ENCODE results near the gene FRMPD4.

Gene FRMPD4

DNA sequence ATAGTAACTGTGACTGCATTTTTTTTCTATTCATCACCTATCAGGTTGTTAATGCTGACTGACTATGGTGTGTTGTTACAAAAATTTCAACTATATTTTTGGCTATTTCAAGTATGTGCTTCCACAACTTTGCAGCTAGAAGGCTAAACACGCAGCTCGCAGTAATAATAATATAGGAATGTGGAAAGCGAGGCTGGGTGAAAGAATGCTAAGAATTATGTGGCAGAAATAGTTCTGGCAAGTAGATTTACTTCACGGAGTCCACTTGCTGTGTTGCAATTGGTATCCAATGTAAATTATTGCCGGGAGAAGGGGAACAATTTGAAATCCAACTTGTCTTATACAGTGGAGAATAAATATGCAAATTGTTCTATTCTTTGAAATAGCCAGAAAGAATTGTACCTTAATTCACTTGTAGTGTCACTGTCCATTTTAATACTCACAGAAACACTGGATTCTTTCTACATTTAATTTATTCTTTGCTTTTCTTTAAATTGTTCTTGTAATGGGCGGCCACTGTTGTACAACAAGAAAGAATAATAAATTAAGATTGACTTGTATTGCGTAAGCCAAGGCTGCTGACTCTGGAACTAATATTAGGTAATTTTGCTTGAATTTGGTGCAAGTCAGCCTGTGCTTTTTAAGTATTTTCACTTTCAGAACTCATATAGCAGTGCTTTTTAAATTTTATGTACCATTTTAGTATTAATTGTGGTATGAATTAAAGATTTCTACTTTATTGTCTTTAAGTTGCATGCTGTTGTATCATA is 154.9 kb downstream of the FRMPD4 start:
- no peak for TF ChIP-seq CTCF (IDR thresholded peaks at IDR 0.05; ENCODE audit: borderline replicate concordance, insufficient read depth, low read depth, low read length)

GRCh38 chrX:12297353-12297752 is 159.1 kb downstream of the FRMPD4 start:
- no peak for TF ChIP-seq CTCF (IDR thresholded peaks at IDR 0.05; ENCODE audit: borderline replicate concordance, insufficient read depth, low read depth, low read length)
- no peak overlapping the region for H3K4me3 ChIP-seq (ENCODE audit: low read depth, low read length)

More for the DNA sequence above, 154.9 kb downstream of the FRMPD4 start:
- no peak overlapping the region for H3K4me3 ChIP-seq (ENCODE audit: low read depth, low read length)

- no peak for TF ChIP-seq CTCF (IDR thresholded peaks at IDR 0.05; ENCODE audit: borderline replicate concordance, insufficient read depth, low read depth, low read length)
Measured at GRCh38 chrX:12301288-12301687, 163.0 kb downstream of the FRMPD4 start.

GRCh38 chrX:12304261-12304660 is 166.0 kb downstream of the FRMPD4 start:
- H3K4me3 ChIP-seq (ENCODE audit: low read depth, low read length), result no peak overlapping the region
- TF ChIP-seq CTCF (IDR thresholded peaks at IDR 0.05; ENCODE audit: borderline replicate concordance, insufficient read depth, low read depth, low read length), result no peak

More at GRCh38 chrX:12301288-12301687, 163.0 kb downstream of the FRMPD4 start:
- H3K4me3 ChIP-seq (ENCODE audit: low read depth, low read length), result no peak overlapping the region

GRCh38 chrX:12307961-12308360 is 169.7 kb downstream of the FRMPD4 start:
- no peak overlapping the region for H3K4me3 ChIP-seq (ENCODE audit: low read depth, low read length)
- no peak for TF ChIP-seq CTCF (IDR thresholded peaks at IDR 0.05; ENCODE audit: borderline replicate concordance, insufficient read depth, low read depth, low read length)

DNA sequence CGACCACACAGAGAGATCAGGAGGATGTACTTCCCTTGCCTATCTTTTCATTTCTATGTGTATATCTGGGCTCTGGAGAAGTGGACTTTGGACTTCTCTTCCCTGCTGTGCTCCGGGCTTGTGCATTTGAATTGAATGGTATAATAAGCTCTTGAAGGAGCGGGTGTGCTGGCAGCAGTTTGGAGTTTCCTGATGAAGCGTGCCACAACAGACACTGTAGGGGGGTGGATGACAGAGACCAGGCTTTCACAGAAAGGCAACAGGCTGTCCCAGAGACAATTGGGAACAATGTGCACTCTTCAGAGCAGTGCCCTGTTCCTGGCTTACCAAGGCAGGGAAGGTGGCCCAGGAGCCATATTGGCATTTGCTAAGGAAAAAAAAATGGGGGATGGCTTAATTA is 170.1 kb downstream of the FRMPD4 start:
- TF ChIP-seq CTCF (IDR thresholded peaks at IDR 0.05; ENCODE audit: borderline replicate concordance, insufficient read depth, low read depth, low read length), result no peak

DNA sequence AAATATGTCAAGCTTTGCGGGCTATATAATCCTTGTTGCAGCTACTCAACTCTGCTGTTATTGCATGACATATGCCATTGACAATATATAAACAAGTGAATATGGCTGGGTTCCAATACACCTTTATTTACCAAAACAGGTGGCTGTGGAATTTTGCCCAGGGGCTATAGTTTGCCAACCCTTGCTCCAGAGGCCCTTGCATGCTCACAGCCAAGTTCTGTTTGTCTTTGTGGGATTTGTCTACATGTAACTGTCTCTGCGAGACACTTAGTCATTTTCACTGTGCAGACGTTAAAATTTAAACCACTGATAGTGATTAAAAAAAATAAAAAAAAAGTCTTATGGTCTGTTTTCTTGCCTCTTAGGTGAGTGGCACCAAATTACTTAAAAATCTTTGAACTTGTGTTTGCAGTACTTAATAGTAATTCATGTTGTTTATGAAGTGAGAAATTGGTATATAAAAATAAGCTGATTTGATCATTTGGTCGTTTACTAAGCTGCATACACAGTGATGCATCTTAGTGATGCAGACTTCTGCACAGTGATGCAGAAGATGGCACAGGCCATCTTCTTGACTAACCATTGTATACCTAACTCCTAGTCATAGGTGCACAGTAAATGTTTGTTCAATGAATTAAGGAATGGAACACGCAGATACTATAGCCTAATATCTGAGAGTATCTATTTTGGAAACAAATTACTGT is 170.9 kb downstream of the FRMPD4 start:
- no peak for TF ChIP-seq CTCF (IDR thresholded peaks at IDR 0.05; ENCODE audit: borderline replicate concordance, insufficient read depth, low read depth, low read length)
- no peak overlapping the region for H3K4me3 ChIP-seq (ENCODE audit: low read depth, low read length)

More for the DNA sequence above, 170.1 kb downstream of the FRMPD4 start:
- no peak overlapping the region for H3K4me3 ChIP-seq (ENCODE audit: low read depth, low read length)

Data from GM12875 (cell line).